ENCODE measurements around the gene GPC3. TPM values are rescaled to one million over a fixed set of nuclear protein-coding genes. Genes with fewer than 3 reads are reported as not detected.

The GPC3 gene
- total RNA-seq, 2 donors from 2014 or later, result 16.9 to 22.7 TPM

- 79 to 85% methylated on average over 7 of the region's 7 CpGs for WGBS, 2 donors
- DNase-seq (no peak), ATAC-seq (no peak)
- Histone ChIP-seq H3K4me1 (no peaks in the 10 kb centered on the region), H3K4me3 (no peak overlapping the region), H3K27me3 (no peaks in the 10 kb centered on the region), H3K36me3 (replicated peaks in 1 of 2; ENCODE audit: insufficient read depth in 1 of 2, low read depth in 2 of 2) (no peaks in the 10 kb centered on the region), H3K27ac (no peak overlapping the region), H3K9me3 (no peaks in the 10 kb centered on the region)
- no peak for TF ChIP-seq POLR2A (IDR thresholded peaks at IDR 0.05)
- TF ChIP-seq CTCF (IDR thresholded peaks at IDR 0.05), result no peak
- intact Hi-C loops (cut with DNase I), result no loop called here
Measured at GRCh38 chrX:133859860-133860259, 125.5 kb downstream of the GPC3 start.

- no peak overlapping the region for H3K4me3 ChIP-seq
- H3K9me3 ChIP-seq, result no peaks in the 10 kb centered on the region
- no peak overlapping the region for H3K27ac ChIP-seq
- intact Hi-C loops (cut with DNase I), result no loop called here
- no peak for ATAC-seq
- DNase-seq, result no peak
- no peaks in the 10 kb centered on the region for H3K36me3 ChIP-seq (replicated peaks in 1 of 2; ENCODE audit: insufficient read depth in 1 of 2, low read depth in 2 of 2)
- TF ChIP-seq CTCF (IDR thresholded peaks at IDR 0.05), result no peak
- TF ChIP-seq POLR2A (IDR thresholded peaks at IDR 0.05), result no peak
- 91 to 93% methylated on average over 3 of the region's 3 CpGs for WGBS, 2 donors
- H3K4me1 ChIP-seq, result no peaks in the 10 kb centered on the region
- H3K27me3 ChIP-seq, result no peaks in the 10 kb centered on the region
Measured at GRCh38 chrX:133859336-133859735, 126.1 kb downstream of the GPC3 start.

GRCh38 chrX:133857640-133858269, 127.6 kb downstream of the GPC3 start:
- 83 to 89% methylated on average over 1 of the region's 1 CpG for WGBS, 2 donors
- Histone ChIP-seq H3K4me1 (no peaks in the 10 kb centered on the region), H3K27ac (no peak overlapping the region), H3K9me3 (no peaks in the 10 kb centered on the region), H3K36me3 (replicated peaks in 1 of 2; ENCODE audit: insufficient read depth in 1 of 2, low read depth in 2 of 2) (no peaks in the 10 kb centered on the region), H3K27me3 (no peaks in the 10 kb centered on the region), H3K4me3 (no peak overlapping the region)
- DNase-seq (no peak), ATAC-seq (no peak)
- intact Hi-C loops (cut with DNase I), result no loop called here
- TF ChIP-seq POLR2A (IDR thresholded peaks at IDR 0.05), result no peak

- DNase-seq, result no peak
- Histone ChIP-seq H3K4me3 (no peak overlapping the region), H3K27ac (no peak overlapping the region), H3K4me1 (no peaks in the 10 kb centered on the region), H3K27me3 (no peaks in the 10 kb centered on the region), H3K36me3 (replicated peaks in 1 of 2; ENCODE audit: insufficient read depth in 1 of 2, low read depth in 2 of 2) (no peaks in the 10 kb centered on the region), H3K9me3 (no peaks in the 10 kb centered on the region)
- TF ChIP-seq CTCF (IDR thresholded peaks at IDR 0.05), result no peak
- no peak for TF ChIP-seq POLR2A (IDR thresholded peaks at IDR 0.05)
- no peak for ATAC-seq
- intact Hi-C loops (cut with DNase I), result no loop called here
- 38 to 55% methylated on average over 3 of the region's 3 CpGs for WGBS, 2 donors
Measured at GRCh38 chrX:133856819-133857218, 128.6 kb downstream of the GPC3 start.

GRCh38 chrX:133854290-133854689, 131.1 kb downstream of the GPC3 start:
- no peak for DNase-seq
- Histone ChIP-seq H3K36me3 (replicated peaks in 1 of 2; ENCODE audit: insufficient read depth in 1 of 2, low read depth in 2 of 2) (no peaks in the 10 kb centered on the region), H3K4me3 (no peak overlapping the region), H3K4me1 (no peaks in the 10 kb centered on the region), H3K27ac (no peak overlapping the region), H3K27me3 (no peaks in the 10 kb centered on the region), H3K9me3 (no peaks in the 10 kb centered on the region)
- intact Hi-C loops (cut with DNase I), result no loop called here
- WGBS, 2 donors, result 86 to 90% methylated on average over 2 of the region's 2 CpGs
- no peak for TF ChIP-seq CTCF (IDR thresholded peaks at IDR 0.05)
- TF ChIP-seq POLR2A (IDR thresholded peaks at IDR 0.05), result no peak
- ATAC-seq, result no peak
